Activated T-helper 1 cell treated with anti-CD3 and anti-CD28 coated beads, Interleukin-12 subunit alpha, Interleukin-12 subunit beta, Interleukin-2, Interleukin-4 antibody, amounts not matched to agents 30 ng/mL and 10 ng/mL and 1 ng/mL, durations not matched to agents 14 hours and 24 hours and 36 hours (primary cell): Measurements from ENCODE around the gene TSHZ2. TPM values are rescaled to one million over a fixed set of nuclear protein-coding genes. Genes with fewer than 3 reads are reported as not detected.
"Not testable (repeated sequence)": the region's sequence is repeated elsewhere in the genome, so short reads cannot be mapped to it uniquely, and the experiment has no call there.

Experiments
- DNase-seq: peaks from one replicate; pipeline ENCODE4 v3.0.0; 2021; ENCODE audit warnings: low spot score
- H3K27ac Mint-ChIP-seq: one replicate; pipeline ENCODE4 v1.8.0; 2021; ENCODE audit warnings: mild to moderate bottlenecking, mixed read lengths
- H3K27me3 Mint-ChIP-seq: one replicate; pipeline ENCODE4 v1.8.0; 2022; ENCODE audit warnings: mild to moderate bottlenecking, moderate library complexity, mixed read lengths; ENCODE audit not compliant: insufficient read depth
- H3K36me3 Mint-ChIP-seq: one replicate; pipeline ENCODE4 v1.8.0; 2021; ENCODE audit warnings: low read depth, mixed read lengths
- H3K4me1 Mint-ChIP-seq: one replicate; pipeline ENCODE4 v1.8.0; 2021; ENCODE audit warnings: low read depth, mixed read lengths
- H3K4me3 Mint-ChIP-seq: one replicate; pipeline ENCODE4 v1.8.0; 2021; ENCODE audit warnings: mild to moderate bottlenecking, moderate library complexity, mixed read lengths
- H3K9me3 Mint-ChIP-seq: one replicate; pipeline ENCODE4 v1.8.0; 2021; ENCODE audit warnings: mixed read lengths
- intact Hi-C: fragments of 100-400 bp; cut with micrococcal nuclease; formaldehyde crosslinking; loops from one replicate; pipeline ENCODE4 v1.15.1; 2024
- total RNA-seq: library from RNA; stranded (reverse); gene quantifications from 2 replicates; pipeline ENCODE4 v1.2.3, GENCODE V29; 2022

Gene TSHZ2
- total RNA-seq, 1 donor from 2014 or later, result 26.0 TPM

DNA sequence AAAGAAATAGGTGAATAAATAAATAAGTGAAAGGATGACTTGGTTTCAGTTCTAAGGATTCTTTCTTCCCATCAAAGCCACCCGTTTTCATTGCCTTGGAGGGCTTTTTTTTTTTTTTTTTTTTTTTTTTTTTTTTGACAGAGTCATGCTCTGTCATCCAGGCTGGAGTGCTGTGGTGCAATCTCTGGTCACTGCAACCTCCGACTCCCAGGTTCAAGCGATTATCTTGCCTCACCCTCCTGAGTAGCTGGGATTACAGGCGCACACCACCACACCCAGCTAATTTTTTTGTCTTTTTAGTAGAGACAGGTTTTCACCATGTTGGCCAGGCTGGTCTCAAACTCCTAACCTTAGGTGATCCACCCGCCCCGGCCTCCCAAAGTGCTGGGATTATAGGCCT is 351.3 kb downstream of the TSHZ2 start:
- peaks cover 16% of the 10 kb centered on the region for H3K4me1 Mint-ChIP-seq
- H3K27me3 Mint-ChIP-seq, DNase-seq, H3K9me3 Mint-ChIP-seq, H3K27ac Mint-ChIP-seq, H3K4me3 Mint-ChIP-seq, intact Hi-C loops: not testable (repeated sequence)
- H3K36me3 Mint-ChIP-seq, result peaks cover 11% of the 10 kb centered on the region

DNA sequence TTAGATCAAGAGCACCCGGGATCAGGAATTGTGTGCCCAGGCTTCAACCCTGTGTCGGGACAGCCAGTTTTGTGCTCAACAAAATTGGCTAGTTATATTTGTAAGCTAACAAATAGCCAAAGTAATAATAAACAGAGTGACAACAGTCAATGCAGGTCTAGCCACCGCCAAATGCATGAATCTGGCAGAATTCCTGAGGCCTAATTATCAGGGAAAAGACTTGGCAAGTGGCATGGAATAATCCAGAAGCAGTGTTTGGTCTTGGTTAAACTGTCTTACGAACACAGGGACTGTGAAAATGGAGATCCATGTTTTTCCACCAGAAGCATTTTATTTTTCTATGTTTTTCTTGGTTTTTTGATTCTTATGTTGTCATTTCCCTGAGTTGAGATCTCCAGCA is 352.7 kb downstream of the TSHZ2 start:
- Mint-ChIP-seq H3K4me1 (peaks cover 16% of the 10 kb centered on the region), H3K9me3 (peaks cover 3% of the 10 kb centered on the region), H3K4me3 (no peak overlapping the region), H3K27me3 (no peaks in the 10 kb centered on the region), H3K27ac (no peak overlapping the region), H3K36me3 (peaks cover 8% of the 10 kb centered on the region)
- intact Hi-C loops, result no loop called here
- DNase-seq, result no peak

DNA sequence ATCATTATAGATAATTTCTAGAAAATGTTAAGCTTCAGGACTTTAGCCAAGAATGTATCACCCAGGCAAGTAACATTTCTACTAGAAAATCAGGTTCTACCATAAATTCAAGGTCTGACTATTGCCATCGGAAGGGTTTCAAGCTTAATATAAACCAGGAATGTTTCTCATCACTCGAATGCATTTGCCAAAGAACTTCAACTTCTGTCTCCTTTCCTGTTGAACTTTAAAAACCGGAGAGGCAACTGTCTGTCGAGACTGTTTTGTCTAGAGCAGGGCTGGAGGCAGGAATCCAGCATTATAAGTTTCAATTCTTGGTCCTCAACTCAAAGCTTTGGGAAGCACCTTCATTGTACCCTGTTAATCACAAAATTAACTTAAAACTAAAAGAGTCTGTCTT is 356.8 kb downstream of the TSHZ2 start:
- H3K27ac Mint-ChIP-seq, result no peak overlapping the region
- DNase-seq, result no peak
- no peak overlapping the region for H3K4me3 Mint-ChIP-seq
- intact Hi-C loops, result no loop called here
- H3K27me3 Mint-ChIP-seq, result no peaks in the 10 kb centered on the region
- peaks cover 7% of the 10 kb centered on the region for H3K4me1 Mint-ChIP-seq
- no peaks in the 10 kb centered on the region for H3K9me3 Mint-ChIP-seq
- peaks cover 4% of the 10 kb centered on the region for H3K36me3 Mint-ChIP-seq

DNA sequence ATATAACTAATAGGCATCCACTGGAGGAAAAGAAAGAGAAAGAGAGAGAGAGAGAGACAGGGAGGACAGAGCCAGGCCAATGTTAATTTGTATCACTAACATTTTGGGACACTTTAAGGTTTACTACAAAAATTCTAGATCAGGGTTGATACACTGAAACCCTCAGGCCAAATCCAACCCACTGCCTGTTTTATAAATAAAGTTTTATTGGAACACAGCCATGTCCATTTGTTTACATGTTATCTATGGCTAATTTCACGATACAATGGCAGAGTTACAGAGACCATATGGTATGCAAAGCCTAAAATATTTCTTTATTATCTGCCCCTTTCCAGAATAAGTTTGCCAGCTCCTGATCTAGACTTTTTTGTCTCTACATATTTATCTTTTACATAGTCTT is 357.6 kb downstream of the TSHZ2 start:
- no peak for DNase-seq
- intact Hi-C loops, result no loop called here
- H3K4me3 Mint-ChIP-seq, result no peak overlapping the region
- no peak overlapping the region for H3K27ac Mint-ChIP-seq
- H3K4me1 Mint-ChIP-seq, result peaks cover 9% of the 10 kb centered on the region
- no peaks in the 10 kb centered on the region for H3K9me3 Mint-ChIP-seq
- H3K27me3 Mint-ChIP-seq, result no peaks in the 10 kb centered on the region
- peaks cover 2% of the 10 kb centered on the region for H3K36me3 Mint-ChIP-seq

DNA sequence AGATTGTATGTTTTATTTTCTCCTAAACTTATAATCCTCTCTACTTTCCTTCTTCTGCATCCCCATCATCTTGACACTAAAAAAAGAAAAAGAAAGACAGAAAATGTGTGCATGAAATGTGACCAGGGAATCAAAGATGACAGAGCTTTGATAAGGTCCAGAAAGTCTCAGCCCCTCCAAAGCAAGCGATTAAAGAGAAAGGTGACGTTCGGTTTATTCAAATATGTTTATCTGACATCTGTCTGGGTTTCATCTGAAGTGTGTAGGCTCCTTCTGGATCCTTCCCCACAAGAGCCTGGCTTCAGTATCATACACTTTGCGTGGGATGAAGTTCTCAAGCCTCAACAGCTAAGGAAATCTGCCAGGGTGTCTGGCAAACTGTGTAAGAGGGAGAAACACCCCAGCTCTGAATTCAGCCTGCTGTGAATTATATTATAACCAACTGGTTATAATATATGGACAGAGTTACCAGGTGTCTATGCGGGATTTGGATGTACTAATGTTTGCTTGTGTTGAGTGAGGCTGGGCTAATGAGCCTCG is 358.5 kb downstream of the TSHZ2 start:
- Mint-ChIP-seq H3K27me3 (no peaks in the 10 kb centered on the region), H3K4me1 (peaks cover 9% of the 10 kb centered on the region), H3K27ac (no peak overlapping the region), H3K4me3 (no peak overlapping the region), H3K9me3 (no peaks in the 10 kb centered on the region), H3K36me3 (peaks cover 2% of the 10 kb centered on the region)
- no peak for DNase-seq
- intact Hi-C loops, result no loop called here

DNA sequence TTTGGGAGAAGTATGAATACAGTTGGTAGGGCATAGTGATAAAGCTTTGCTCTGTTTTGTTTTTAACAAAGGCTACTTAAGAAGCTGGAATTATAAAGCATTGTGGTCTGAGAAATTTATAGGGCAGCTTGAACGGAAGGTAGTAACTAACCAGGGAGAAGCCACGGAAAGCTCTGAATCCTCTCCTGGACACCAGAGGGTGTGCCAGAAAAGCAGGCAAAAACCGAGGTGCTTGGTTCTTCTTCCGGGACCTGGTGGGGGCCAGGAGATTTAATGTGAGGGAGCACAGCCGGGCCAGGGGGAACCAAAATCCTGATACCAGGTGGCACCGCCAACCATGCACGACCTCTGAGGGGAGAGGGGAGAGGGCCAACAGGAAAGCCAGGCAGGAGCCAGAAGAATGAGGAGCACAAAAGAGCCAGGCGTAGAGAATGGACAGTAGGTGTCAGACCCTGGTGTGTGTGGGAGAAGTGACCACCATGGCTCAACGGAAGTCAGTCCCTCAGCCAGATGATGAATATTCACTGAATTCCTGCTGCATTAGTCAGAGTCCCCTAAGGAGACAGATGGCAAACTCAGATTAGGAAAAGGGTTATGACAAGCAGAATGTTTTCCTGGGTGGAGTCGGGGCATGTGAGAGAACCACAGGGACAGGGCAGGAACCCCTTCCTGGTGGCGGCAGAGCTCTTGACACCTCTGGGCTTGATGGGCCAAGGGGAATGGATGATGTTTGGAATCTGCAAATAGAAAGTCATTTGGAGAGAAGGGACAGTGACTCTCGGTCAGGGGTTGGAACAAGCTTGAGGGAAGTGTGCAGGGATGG is 359.2 kb downstream of the TSHZ2 start:
- H3K27ac Mint-ChIP-seq, result no peak overlapping the region
- H3K4me1 Mint-ChIP-seq, result peaks cover 9% of the 10 kb centered on the region
- H3K9me3 Mint-ChIP-seq, result no peaks in the 10 kb centered on the region
- H3K27me3 Mint-ChIP-seq, result no peaks in the 10 kb centered on the region
- DNase-seq, result no peak
- intact Hi-C loops, result no loop called here
- no peak overlapping the region for H3K4me3 Mint-ChIP-seq
- H3K36me3 Mint-ChIP-seq, result peaks cover 2% of the 10 kb centered on the region

DNA sequence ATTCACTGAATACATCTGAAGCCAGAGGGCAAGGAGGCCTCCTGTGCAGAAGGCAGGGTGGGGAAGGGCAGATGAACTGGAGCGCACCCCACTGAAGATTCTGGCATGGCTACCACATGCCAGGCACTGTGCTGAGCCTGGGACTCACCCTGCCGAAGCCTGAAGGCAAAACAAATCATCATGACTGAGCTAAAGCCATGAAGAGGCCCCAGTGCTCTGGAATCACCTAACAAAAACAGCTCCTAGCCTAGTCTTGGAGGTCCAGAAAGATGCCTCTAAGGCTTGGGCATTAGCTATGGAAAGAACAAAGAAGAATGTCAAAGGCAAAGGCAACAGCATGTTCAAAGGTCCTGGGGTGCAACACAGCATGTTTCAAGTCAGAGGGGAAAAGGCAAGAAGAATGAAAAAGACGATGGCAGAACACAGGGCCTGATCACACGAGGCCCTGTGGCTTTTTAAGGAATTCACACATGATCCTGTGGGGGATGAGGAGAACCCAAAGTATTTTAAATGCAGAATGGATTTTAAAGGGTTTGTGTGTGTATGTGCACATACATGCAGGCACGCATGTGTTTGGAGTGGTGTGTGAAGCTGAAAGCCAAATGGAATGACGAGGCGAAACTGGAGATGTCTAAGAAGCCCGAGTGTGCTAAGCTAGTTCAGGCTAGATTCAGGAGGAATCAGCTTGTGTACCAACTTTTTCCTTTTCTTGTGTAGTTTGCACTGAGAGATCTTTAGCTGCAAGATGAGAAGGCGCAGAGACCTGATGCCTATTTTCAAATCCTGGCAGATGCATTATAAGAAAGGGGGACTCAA is 360.1 kb downstream of the TSHZ2 start:
- intact Hi-C loops, result no loop called here
- DNase-seq, result no peak
- Mint-ChIP-seq H3K27me3 (no peaks in the 10 kb centered on the region), H3K4me3 (no peak overlapping the region), H3K27ac (no peak overlapping the region), H3K4me1 (peaks cover 9% of the 10 kb centered on the region), H3K36me3 (peaks cover 2% of the 10 kb centered on the region), H3K9me3 (no peaks in the 10 kb centered on the region)

DNA sequence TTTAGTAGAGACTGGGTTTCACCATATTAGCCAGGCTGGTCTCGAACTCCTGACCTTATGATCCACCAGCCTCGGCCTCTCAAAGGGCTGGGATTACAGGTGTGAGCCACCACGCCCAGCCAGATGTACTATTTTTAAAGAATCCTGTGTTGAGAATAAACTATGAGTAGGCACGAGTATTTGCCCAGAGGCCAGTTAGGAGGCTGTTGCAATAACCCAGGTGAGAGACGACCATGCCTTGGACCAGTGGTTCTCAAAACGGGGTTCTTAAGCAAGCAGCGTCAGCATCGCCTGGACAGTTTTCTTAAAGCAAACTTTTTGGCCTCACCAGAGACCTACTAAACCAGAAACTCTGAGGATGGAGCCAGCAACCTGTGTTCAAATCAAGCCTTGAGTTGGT is 362.7 kb downstream of the TSHZ2 start:
- Mint-ChIP-seq H3K27ac (no peak overlapping the region), H3K9me3 (no peaks in the 10 kb centered on the region), H3K27me3 (no peaks in the 10 kb centered on the region), H3K36me3 (peaks cover 2% of the 10 kb centered on the region), H3K4me3 (no peak overlapping the region), H3K4me1 (peaks cover 9% of the 10 kb centered on the region)
- no peak for DNase-seq
- intact Hi-C loops, result no loop called here

DNA sequence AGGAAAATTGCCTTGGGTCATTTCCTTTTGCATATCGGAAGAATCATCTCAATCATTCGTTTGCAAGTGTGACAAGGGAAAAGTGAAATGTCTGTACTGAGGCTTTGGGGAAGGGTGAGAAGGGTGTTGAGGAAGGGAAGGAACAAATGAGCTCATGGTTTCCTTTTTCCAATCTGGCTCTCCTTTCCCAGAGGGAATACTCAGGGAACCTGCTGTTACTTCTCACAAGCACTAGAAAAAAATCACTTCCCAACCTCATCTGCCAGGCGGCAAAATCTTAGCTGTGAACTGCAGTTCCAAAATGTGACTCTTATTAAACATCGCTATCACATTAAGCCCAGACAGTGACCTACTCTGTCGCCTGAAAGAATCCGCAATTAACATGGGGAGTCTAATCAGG is 363.4 kb downstream of the TSHZ2 start:
- intact Hi-C loops, result no loop called here
- H3K4me1 Mint-ChIP-seq, result peaks cover 9% of the 10 kb centered on the region
- peaks cover 2% of the 10 kb centered on the region for H3K36me3 Mint-ChIP-seq
- no peak overlapping the region for H3K4me3 Mint-ChIP-seq
- no peak overlapping the region for H3K27ac Mint-ChIP-seq
- H3K9me3 Mint-ChIP-seq, result no peaks in the 10 kb centered on the region
- DNase-seq, result no peak
- no peaks in the 10 kb centered on the region for H3K27me3 Mint-ChIP-seq

DNA sequence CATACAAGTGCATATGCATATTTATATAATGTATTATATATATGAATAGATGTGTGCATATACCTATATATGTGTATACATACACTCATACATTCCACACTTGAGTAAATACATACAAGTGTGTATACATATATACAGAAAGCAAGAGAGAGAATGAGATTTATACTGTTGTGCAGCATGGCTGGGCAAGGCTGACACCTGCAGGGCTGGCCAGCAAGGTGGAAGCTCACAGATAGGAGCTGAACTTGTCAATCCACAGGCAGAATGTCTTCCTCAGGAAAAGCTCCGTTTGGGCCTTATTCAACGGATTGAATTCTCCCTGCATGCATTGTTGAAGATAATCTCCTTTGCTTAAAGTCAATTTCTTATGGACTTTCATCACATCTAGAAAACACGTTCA is 364.7 kb downstream of the TSHZ2 start:
- Mint-ChIP-seq H3K4me1 (peaks cover 9% of the 10 kb centered on the region), H3K36me3 (no peaks in the 10 kb centered on the region), H3K9me3 (no peaks in the 10 kb centered on the region), H3K4me3 (no peak overlapping the region), H3K27ac (no peak overlapping the region), H3K27me3 (no peaks in the 10 kb centered on the region)
- intact Hi-C loops, result no loop called here
- DNase-seq, result no peak

DNA sequence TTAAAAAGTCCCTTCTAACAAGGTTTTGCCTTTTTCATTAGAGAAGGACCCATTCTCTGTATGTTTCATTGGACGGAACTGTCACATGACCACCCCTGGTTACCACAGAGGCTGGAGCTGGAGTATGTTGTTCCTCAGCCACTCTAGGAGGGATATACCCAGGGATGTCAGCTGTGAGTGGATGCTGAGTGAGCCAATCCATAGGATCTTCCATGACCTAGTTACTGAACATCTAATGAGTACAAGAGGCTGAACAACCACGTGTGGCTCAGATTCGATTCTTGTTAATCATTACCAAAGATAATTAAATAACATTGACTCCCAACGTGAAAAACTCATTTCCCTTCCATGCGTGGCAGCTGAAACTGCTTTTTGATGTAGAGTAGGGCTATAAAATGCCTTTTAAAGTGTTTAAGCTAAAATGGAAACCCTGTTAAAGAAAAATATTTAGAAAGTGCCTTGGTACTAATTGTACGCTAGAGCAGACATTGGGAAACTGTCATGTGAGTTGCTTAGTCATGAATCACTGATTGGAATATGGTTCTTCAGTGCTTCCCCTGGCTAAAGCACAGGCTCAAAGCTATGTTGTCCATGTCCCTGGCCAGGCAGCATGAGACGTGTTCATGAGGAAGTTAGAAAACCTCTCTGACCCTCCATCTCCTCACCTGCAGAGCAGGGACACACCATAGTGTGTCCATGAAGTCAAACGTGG is 365.4 kb downstream of the TSHZ2 start:
- DNase-seq, result no peak
- H3K4me1 Mint-ChIP-seq, result peaks cover 9% of the 10 kb centered on the region
- intact Hi-C loops, result no loop called here
- no peaks in the 10 kb centered on the region for H3K36me3 Mint-ChIP-seq
- no peak overlapping the region for H3K4me3 Mint-ChIP-seq
- no peaks in the 10 kb centered on the region for H3K9me3 Mint-ChIP-seq
- H3K27ac Mint-ChIP-seq, result no peak overlapping the region
- no peaks in the 10 kb centered on the region for H3K27me3 Mint-ChIP-seq

DNA sequence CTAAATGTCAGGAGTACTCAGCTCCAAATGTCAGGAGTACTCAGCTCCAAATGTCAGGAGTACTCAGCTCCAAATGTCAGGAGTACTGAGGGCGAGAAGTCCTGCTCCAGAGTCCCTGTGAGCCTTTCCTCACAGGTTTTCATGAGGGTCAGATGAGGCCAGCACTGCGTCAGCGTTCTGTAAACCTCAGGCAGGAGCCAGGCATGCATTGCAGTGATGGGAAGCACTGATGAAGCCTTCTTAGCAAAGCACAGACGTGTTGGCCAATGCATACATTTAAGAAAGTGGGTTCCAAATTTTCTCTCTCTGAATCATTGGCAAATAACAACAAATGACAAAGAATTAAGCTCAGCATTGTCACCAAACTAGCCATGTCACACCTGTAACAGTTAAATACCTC is 366.6 kb downstream of the TSHZ2 start:
- Mint-ChIP-seq H3K27me3 (no peaks in the 10 kb centered on the region), H3K9me3 (no peaks in the 10 kb centered on the region), H3K4me1 (peaks cover 7% of the 10 kb centered on the region), H3K27ac (no peak overlapping the region), H3K4me3 (no peak overlapping the region), H3K36me3 (no peaks in the 10 kb centered on the region)
- DNase-seq, result no peak
- intact Hi-C loops, result no loop called here

DNA sequence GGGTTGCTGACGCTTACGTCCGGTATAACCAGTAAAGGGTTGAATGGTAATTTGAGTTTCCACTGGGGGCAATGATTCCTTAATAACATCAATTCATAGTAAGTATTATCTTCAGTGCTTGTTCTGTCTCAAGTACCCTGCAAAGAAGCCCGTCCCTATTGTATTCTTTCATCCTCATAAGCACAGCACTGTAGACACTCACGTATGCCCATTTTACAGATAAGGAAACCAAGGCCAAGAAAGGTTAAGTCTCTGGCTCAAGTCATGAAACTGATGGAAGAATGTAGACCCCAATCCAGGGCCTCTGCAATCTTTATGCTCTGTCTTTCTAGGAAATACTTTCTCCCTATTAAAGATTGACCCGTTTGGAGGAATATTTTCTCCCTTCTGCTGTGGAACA is 370.3 kb downstream of the TSHZ2 start:
- no peak for DNase-seq
- Mint-ChIP-seq H3K36me3 (peaks cover 3% of the 10 kb centered on the region), H3K27ac (no peak overlapping the region), H3K9me3 (no peaks in the 10 kb centered on the region), H3K4me1 (peaks cover 7% of the 10 kb centered on the region), H3K27me3 (no peaks in the 10 kb centered on the region), H3K4me3 (no peak overlapping the region)
- intact Hi-C loops, result no loop called here
